ENCODE data around the gene GLYATL3.

The GLYATL3 gene

DNA sequence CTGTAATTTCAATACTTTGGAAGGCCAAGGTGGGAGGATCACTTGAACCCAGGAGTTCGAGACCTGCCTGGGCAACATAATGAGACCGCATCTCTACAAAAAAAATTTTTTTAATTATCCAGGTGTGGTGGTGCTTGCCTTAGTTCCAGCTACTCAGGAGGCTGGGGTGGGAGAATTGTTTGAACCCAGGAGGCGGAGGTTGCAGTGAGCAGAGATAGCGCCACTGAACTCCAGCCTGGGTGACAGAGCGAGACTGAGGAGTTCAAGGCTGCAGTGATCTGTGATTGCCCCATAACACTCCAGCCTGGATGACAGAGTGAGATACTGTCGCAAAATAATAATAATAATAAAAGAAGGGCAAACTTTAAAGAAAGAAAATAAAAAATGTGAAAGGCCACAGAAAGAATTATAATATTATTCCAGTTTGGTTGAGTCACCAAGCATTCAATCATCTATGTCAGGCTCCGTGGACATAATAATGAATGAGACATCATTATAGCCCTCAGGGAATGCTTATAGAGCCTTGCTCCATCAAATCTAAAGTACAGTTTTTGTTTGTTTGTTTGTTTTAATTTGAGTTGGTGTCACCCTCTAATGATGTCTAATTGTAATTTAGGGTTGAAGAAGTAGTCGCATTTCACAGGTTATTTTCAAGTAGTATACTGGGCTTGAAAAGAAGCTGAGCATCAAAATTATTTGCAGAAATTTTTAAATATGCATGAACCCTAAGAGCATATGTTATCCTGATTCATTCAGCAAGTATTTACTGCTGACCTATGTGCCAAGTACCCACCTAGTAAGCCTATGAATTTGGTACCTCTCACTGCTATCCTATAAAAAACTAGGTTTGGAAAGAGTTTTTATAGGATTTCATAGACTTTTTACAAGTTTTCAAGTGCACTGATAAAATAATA is 15.1 kb downstream of the GLYATL3 start:
- DNase-seq (ENCODE audit: low spot score), result no peak

DNA sequence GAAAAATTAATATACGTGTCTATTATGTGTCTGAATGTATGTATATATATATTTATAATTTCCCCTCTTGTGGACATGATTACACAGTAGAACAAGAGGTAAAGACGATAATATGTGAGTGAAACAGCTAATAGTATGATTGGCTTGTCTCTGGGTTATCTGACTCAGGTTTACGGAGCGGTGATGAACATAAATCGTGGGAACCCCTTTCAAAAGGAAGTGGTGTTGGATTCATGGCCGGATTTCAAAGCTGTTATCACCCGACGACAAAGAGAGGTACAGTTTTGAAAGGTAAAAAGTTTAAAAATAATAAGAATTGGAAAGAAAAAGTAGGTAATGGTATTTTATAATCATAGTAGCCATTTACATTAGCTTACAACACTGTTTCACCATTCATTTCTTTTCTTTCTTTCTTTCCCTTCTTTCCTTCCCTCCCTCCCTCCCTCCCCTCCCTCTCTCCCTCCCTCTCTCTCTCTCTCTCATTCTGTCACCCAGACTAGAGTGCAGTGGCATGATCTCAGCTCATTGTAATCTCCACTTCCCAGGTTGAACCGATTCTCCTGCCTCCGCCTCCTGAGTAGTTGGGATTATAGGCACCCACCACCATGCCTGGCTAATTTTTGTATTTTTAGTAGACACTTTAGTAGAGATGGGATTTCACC is 15.9 kb downstream of the GLYATL3 start:
- DNase-seq (ENCODE audit: low spot score), result no peak

DNA sequence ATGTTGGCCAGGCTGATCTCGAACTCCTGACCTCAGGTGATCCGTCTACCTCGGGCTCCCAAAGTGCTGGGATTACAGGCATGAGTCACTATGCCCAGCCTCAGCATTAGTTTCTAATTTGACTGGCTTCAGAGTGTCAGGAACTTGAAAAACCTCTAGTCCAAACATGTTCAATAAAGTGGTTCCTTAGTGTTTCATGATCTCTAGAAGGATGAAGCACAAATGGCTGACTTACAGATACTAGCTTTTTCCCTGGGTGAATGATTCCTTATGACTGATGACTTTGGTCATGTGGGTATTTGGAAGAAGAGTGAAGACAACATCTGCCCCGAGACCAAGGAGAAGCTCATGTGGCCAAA is 16.4 kb downstream of the GLYATL3 start:
- DNase-seq (ENCODE audit: low spot score), result no peak

DNA sequence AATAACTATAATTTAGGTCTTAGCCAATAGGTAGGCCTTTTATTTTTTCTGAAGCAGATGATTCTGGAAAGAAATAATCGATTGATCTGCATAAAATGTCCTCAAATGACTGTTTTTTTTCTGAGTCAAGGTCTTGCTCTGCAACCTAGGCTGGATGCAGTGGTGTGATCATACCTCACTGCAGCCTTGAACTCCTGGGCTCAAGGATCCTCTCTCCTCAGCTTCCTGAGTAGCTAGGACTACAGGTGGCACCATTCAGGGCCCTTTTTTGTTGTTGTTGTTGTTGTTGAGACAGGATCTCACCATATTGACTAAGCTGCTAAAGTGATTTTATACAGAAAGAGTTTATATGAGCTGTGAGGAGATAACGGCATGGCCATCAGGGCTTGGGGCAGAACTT is 18.2 kb downstream of the GLYATL3 start:
- no peak for DNase-seq (ENCODE audit: low spot score)

DNA sequence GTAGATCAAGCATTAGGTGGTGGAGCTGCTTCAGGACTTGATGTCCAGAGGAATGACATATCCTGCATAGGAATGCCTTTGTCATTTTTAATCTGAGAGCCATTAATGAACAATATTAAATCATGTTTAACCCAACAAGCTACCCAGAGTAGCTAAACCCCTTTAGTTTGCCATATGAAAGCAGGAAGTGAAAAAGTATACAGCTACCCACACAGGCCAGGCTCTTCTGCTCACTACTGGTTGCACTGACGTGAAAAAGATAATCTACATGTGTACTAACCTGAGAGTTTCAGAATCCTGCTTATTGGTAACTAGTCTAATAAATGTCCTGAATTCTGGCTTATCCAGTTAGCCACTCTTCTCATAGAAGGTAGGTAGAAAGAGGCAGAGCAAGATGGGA is 19.9 kb downstream of the GLYATL3 start:
- no peak for DNase-seq (ENCODE audit: low spot score)

DNA sequence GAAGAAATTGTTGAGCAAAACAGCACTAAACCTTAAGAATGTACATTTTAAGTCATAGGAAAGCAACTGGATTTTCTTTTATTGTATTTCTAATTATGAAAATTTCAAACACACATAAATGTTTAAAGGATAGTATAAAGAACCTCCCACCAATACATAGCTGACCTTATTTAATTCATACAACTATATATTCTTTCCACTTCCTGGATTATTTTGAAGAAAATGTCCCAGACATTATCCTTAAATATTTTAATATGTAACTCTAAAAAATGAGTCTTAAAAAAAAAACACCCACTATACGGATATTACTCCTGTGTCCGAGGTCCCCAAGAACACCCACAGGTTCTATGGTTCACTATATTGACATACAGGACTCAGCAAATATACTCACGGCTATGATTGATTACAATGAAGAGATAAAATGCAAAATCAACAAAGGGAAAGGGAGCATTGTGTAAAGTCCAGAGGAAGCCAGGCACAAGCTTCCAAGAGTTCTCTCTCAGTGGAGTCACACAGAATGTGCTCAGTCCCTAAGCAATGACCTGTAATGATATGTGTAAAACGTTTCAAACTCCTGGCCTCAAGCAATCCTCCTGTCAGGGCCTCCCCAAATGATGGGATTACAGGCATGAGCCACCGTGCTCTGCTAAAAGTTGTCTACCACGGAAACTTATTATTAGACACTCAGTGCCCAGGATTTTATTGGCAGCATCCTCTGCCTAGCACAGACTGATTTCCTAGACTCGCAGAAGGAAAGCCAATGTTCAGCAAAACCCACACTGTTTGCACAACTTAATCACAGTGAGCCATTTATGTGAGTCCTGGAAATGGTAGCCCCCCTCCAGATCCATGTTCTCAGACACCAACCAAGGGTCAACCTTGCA is 23.2 kb downstream of the GLYATL3 start:
- no peak for DNase-seq (ENCODE audit: low spot score)

DNA sequence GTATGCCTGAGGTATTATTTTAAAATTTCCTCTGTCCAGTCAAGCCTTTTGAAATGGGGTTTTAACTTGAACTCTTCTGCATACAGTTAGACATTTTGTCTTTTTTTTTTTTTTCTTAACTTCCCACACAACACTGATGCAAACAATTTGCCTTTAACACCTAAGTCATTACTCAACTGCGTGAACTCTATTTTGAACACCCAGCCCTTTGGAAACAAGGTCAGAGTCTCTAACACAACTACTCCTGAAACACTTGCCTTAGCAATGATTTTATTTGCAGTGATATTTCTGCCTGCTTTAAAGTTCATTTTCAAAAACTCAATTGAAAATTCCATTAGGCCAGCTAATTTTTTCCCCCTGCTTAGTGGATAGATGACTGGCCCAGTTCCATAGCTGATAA is 24.2 kb downstream of the GLYATL3 start:
- DNase-seq (ENCODE audit: low spot score), result no peak

DNA sequence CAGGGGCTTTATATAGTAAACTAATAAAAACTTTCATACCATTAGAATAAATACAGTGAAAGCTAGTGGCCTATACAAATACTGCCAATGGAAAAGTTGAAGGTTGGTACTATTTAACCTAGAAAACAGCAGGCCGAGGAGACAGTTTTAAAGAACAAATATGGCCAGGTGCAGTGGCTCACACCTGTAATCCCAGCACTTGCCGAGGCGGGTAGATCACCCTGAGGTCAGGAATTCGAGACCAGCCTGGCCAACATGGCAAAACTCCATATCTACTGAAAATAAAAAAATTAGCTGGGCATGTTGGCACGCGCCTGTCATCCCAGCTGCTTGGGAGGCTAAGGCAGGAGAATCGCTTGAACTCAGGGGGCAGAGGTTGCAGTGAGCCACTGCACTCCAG is 24.8 kb downstream of the GLYATL3 start:
- DNase-seq (ENCODE audit: low spot score), result no peak

DNA sequence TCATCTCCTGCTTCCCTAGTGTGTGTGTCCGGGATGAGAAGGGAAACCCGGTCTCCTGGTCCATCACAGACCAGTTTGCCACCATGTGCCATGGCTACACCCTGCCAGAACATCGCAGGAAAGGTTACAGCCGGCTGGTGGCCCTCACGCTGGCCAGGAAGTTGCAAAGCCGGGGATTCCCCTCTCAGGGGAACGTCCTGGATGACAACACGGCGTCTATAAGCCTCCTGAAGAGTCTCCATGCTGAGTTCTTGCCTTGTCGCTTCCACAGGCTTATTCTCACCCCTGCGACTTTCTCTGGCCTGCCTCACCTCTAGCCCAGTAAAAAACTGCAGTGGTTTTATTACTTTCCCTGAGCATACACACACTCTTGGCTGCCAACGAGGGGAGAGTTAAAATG is 26.9 kb downstream of the GLYATL3 start:
- DNase-seq (ENCODE audit: low spot score), result no peak

DNA sequence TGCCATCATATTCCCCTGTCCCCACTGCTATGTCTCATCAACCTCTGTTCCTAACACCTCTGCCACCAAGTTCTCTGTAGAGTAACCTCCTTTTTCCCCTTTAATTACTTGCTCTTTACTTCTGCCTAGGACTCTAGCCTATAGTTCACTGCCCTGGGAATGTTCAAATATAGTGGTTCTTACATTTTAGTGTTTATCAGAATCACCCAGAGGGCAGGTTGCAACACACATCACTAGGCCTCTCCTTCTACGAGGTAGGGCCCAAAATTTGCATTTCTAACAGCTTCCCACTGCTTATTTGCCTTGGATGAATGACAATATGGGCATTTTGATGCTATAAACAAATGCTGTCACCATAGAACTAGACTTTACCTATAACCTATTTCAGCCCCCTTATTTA is 27.6 kb downstream of the GLYATL3 start:
- no peak for DNase-seq (ENCODE audit: low spot score)

DNA sequence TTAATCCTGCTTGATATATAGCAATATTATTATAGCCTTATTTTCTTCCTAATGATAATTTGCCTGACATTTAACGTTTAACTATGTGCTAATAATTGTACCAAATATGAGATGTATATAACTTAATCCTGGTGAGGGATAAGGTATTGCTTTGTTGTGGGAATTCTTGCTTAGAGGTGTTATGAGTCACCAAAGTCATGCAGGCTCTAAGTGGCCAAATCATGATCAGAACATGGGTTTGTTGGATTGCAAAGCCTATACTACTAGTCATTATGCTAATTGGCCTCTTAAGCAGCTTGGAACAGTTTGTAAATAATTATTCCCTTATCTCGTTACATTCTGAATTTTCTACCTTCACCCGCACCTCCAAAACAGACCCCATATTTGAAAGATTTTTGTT is 28.8 kb downstream of the GLYATL3 start:
- DNase-seq (ENCODE audit: low spot score), result peak; percentile 5

DNA sequence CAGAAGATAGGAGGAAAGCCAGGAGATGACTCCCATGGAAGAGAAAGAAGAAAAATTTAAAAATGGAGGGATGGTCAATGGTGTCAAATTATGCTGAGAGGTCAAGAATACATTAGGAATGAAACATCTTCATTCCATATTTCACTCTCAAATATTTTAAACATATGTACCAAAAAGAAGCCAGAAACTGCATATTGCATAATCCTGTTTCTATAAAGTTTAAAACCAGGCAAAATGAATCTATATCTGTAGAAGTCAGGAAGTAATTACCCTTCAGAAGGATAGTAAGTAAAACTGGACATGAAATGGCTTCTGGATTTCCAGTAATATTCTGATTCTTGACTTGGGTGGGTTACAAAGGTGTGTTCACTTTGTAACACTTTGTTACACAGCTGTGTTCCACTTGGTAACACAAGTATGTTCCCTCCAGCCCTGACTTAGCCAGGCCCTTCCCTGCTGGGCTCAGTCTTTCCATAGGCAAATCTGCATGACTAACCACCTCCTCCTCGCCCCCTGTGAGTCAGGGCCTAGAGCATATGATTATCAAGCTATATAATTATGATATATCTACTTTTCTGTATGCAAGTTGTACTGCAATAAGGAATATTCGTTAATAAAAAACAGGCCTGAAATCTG is 30.5 kb downstream of the GLYATL3 start:
- no peak for DNase-seq (ENCODE audit: low spot score)

DNA sequence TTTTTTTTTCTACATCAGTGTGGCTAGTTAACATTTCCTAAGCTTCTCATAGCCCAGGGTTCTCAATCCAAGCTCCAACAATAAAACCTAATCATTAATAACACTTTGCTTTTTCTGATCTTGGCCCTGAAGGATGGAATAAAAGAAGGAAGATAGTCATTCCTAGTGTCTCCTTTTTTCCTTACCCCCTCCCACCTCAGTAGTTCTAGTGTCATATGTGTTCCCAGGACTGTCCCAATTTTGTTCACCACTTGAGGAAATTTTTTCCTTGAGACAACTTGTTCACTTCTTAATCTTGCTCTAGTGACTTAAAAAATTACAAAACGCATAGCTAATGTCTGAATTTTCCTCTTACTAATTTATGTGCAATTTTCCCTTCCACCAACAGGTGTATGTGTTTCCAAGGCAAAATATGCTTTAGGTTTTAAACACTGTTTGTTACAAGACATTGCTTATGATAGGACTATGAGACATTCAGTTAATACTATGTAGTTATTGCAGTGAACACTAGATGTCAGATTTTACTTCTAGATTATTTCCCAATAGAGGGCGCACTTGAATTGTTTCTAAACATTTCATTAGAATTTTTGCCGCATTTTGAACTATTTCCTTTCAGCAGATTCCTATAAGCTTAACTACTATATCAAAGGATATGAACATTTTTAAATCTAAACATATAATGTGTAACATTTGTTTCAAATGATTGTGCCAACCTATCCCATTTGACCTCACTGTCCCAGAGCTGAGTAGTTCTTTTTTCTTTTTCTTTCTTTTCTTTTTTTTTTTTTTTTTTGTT is 32.2 kb downstream of the GLYATL3 start:
- DNase-seq (ENCODE audit: low spot score), result peak; percentile 69

DNA sequence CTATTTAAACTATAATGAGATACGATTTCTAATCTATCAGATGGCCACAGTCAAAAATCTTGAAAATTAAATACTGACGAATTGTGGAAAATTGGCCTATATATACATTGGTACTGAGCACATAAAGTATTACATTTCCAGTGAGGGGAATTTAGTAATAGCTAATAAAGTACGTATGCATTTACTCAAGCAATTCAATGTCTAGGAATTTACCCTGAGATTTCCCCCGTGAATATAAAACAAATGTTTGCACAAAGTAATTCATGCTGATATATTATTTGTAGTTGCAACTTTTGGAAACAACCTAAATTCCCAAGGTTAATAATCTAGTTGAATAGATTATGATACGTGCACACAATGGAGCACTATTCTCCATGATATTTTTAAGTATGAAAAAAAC is 36.1 kb downstream of the GLYATL3 start:
- DNase-seq (ENCODE audit: low spot score), result no peak

DNA sequence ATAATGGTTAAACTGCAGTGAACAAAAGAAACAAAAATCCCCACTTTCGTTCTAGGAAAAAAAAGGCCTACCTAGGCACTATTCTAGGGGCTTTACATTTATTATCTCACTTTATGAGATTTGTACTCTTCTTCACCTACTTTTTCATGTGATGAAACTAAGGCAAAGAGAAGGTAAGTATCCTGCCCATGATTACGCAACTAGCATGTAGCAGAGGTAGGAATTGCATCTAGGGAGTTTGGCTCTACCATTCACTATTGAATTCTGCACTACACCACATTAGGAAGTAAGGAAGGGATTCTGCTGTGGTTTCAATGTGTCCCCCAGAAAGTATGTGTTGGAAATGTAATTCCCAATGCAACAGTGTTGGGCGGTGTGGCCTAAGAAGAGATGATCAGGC is 39.4 kb downstream of the GLYATL3 start:
- no peak for DNase-seq (ENCODE audit: low spot score)

DNA sequence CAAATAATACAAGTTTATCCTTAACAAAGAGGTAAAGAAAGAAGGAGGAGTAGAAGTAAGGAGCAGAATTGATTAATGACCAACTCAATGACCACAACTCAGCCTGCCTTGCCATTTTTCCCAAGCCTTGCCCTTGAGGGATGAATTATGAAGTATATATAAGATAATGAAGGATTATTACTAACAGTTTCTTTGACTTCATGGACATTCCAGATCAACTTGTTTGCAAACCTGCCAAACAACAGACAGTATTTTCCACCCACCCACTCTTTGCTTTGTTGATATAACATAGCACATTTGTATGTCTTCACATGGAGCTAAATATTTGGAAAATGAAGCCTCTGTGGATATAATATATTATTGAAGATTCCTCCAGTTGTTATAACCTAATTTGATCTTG is 40.9 kb downstream of the GLYATL3 start:
- no peak for DNase-seq (ENCODE audit: low spot score)

DNA sequence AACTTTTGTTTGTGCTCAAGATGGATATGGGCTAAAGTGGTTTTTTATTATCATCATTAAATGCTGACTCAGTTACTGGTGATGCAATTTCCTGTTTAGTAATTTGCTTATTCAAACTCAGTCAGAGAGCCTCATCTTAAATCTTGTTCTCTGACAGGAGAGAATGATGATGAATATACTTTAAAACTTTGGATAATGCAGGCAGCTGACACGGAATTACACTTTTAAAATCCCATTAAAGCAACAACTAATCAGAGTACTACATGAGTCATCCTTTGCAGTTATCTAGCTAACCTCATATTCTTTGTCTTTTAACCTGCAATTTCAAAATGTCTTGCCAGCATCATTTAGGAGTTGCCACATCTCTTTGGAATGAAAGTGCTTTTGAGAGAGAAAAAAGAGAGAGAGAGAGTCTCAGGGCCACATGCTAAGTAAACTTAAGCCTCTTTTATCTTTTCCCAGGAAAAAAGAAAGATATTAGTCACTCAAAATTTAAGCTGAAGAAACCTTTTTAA is 41.5 kb downstream of the GLYATL3 start:
- DNase-seq (ENCODE audit: low spot score), result peak; percentile 75

DNA sequence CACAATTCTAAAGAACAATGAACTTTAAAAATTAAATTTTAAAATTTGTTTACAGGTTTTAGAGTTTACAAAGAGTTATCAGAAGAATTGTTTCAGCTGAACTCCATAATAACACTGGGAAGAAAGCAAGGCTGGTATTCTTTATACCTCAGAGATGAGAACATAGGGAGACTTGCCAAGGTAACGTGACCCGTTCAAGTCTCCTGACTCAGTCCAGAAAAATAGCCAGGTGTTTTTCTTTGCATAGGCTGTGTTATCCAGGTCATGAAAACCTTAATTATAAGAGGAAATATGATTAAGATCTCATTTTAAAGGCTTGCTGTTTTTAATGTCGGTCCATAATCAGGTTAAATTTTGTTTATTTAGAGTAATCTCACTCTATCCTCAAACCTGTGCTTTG is 42.2 kb downstream of the GLYATL3 start:
- peak; percentile 6 for DNase-seq (ENCODE audit: low spot score)

DNA sequence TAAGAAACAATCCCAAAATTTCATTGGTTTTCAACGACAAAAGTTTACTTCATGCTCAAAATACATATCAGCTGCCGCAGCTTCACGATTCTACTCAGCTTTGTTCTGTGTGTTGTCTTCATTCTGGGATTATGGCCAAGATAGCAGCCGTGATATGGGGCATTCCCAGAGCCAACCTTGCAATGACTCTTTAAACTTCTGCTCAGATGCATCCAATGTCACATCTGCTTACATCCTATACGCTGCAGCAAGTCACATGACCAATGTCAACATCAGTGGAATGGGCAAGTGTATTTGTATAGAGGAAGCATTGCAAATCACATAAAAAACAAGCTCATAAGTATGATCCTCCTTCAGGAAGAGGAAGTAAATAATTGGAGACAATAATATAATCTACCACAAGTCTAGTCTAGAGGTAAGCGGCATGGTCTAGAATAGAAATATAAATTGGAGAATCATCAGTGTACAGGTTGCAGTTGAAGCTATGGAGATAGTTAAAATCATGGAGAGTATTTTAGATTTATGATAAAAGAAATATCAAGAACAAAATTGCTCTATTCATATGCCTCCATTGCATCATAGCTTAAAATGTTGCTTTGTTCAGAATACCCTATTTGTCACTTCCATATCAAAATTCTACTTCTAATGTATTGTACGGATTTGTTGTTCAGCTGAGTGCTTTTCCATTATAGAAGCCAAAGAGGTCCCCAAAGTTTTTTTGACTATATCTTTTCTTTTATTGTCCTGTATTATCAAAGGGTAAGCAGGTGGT is 43.5 kb downstream of the GLYATL3 start:
- DNase-seq (ENCODE audit: low spot score), result no peak

DNA sequence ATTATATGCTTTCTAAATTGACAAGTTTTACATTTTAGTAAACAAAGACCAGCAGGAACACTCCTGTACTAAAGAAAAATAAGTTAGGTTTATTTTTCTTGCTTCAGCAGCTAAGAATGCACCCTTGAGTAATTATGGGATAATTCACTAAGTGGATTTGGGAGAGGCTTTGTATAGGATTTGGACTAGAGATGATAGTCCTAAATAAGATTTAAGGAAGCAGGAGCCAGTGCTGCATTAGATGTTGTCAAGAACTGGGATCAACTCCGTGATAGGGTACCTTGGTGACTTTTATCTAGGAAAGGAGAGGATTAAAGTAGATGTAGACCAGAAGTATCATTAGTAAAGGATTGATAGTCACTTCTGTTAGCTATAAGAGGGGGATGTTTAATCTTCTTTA is 46.6 kb downstream of the GLYATL3 start:
- DNase-seq (ENCODE audit: low spot score), result no peak
